OCI-LY3 (cell line): ENCODE results near the gene FLOT1.
A peak's percentile ranks its signal among the peaks of the same experiment; 100 is the strongest.

Experiments used
- H2AFZ ChIP-seq: fragments of 200-600, 300-600 bp; shearing (Covaris generic); 2 replicates; pipeline ENCODE4 v1.6.0; 2014; ENCODE audit warnings: antibody characterized with exemption, low read depth, low read length
- H3K27ac ChIP-seq: fragments of 200-600, 300-600 bp; sonication (generic); 2 replicates; pipeline ENCODE4 v1.5.1; 2014; ENCODE audit warnings: mild to moderate bottlenecking, low read length, moderate library complexity, mixed read lengths
- H3K27me3 ChIP-seq: fragments of 200-600, 300-600 bp; sonication (generic); 2 replicates; pipeline ENCODE4 v1.6.1; 2014; ENCODE audit warnings: low read depth, low read length, mixed read lengths
- H3K36me3 ChIP-seq: fragments of 200-600, 300-600 bp; sonication (generic); replicated peaks from 2 replicates; pipeline ENCODE3; 2014; ENCODE audit warnings: low read depth, low read length, mixed read lengths
- H3K4me1 ChIP-seq: fragments of 300-600, 200-600 bp; sonication (generic); 2 replicates; pipeline ENCODE4 v1.6.1; 2014; ENCODE audit warnings: low read length, mixed read lengths
- H3K4me2 ChIP-seq: fragments of 200-600, 300-600 bp; sonication (generic); 2 replicates; pipeline ENCODE4 v1.6.1; 2014; ENCODE audit warnings: low read length, mixed read lengths
- H3K4me3 ChIP-seq: fragments of 300-600, 200-600 bp; sonication (generic); 2 replicates; pipeline ENCODE4 v1.5.1; 2014; ENCODE audit warnings: antibody characterized with exemption, mild to moderate bottlenecking, low read length, moderate library complexity
- H3K79me2 ChIP-seq: fragments of 300-600, 200-600 bp; shearing (Covaris generic); 2 replicates; pipeline ENCODE4 v1.6.1; 2014; ENCODE audit warnings: mild to moderate bottlenecking, low read length, mixed read lengths
- H3K9ac ChIP-seq: fragments of 300-600, 200-600 bp; shearing (Covaris generic); 2 replicates; pipeline ENCODE4 v1.6.0; 2014; ENCODE audit warnings: mild to moderate bottlenecking, low read length, moderate library complexity
- H3K9me3 ChIP-seq: fragments of 200-600, 300-600 bp; shearing (Covaris generic); 2 replicates; pipeline ENCODE4 v1.6.1; 2014; ENCODE audit warnings: low read length, mixed read lengths; ENCODE audit not compliant: insufficient read depth
- H4K20me1 ChIP-seq: fragments of 200-600, 300-600 bp; sonication (generic); 2 replicates; pipeline ENCODE4 v1.6.1; 2016; ENCODE audit warnings: low read length, mixed read lengths; ENCODE audit not compliant: insufficient read depth
- CTCF ChIP-seq: fragments of 200-600, 300-600 bp; sonication (generic); IDR thresholded peaks from 2 replicates; pipeline ENCODE4 v1.5.1; 2014; ENCODE audit warnings: antibody characterized with exemption, low read length, low read depth
- EZH2phosphoT487 ChIP-seq: fragments of 200-600 bp; shearing (Covaris generic); IDR thresholded peaks from 2 replicates; pipeline ENCODE4 v1.6.1; 2018; ENCODE audit warnings: antibody characterized with exemption, mixed run types, low read depth

Gene FLOT1

GRCh38 chr6:30787954-30788353 lies 45.5 kb upstream of the FLOT1 start:
- no peak overlapping the region for H3K9ac ChIP-seq
- H3K9me3 ChIP-seq, result no peaks in the 10 kb centered on the region
- H3K27ac ChIP-seq, result no peak overlapping the region
- H4K20me1 ChIP-seq, result no peaks in the 10 kb centered on the region
- H3K36me3 ChIP-seq, result no peaks in the 10 kb centered on the region
- H3K4me3 ChIP-seq, result no peak overlapping the region
- no peak for TF ChIP-seq EZH2phosphoT487
- TF ChIP-seq CTCF, result no peak
- H3K4me1 ChIP-seq, result no peaks in the 10 kb centered on the region; the same call in 1 of the 2 replicates
- no peak overlapping the region for H2AFZ ChIP-seq
- H3K4me2 ChIP-seq, result no peak overlapping the region
- peaks cover 5% of the 10 kb centered on the region; the same call in 1 of the 2 replicates for H3K27me3 ChIP-seq
- no peaks in the 10 kb centered on the region for H3K79me2 ChIP-seq

- no peaks in the 10 kb centered on the region for H3K79me2 ChIP-seq
- no peak overlapping the region for H3K9ac ChIP-seq
- H3K4me2 ChIP-seq, result peak overlapping the region; percentile 43; the same call in 1 of the 2 replicates
- no peaks in the 10 kb centered on the region for H4K20me1 ChIP-seq
- H3K4me1 ChIP-seq, result peaks cover 12% of the 10 kb centered on the region
- no peaks in the 10 kb centered on the region for H3K27me3 ChIP-seq
- H2AFZ ChIP-seq, result no peak overlapping the region
- no peaks in the 10 kb centered on the region for H3K9me3 ChIP-seq
- H3K27ac ChIP-seq, result peak overlapping the region; percentile 29; the same call in 1 of the 2 replicates
- H3K4me3 ChIP-seq, result no peak overlapping the region
- no peaks in the 10 kb centered on the region for H3K36me3 ChIP-seq
- TF ChIP-seq CTCF (no peak), EZH2phosphoT487 (no peak)
Observed at GRCh38 chr6:30782425-30783014, 40.0 kb upstream of the FLOT1 start.

GRCh38 chr6:30781743-30782424 lies 39.4 kb upstream of the FLOT1 start:
- H4K20me1 ChIP-seq, result no peaks in the 10 kb centered on the region
- no peak overlapping the region for H3K9ac ChIP-seq
- H2AFZ ChIP-seq, result peak overlapping the region; percentile 67

More at GRCh38 chr6:30781743-30782424, 39.4 kb upstream of the FLOT1 start:
- Histone ChIP-seq H3K9me3 (no peaks in the 10 kb centered on the region), H3K4me1 (peaks cover 12% of the 10 kb centered on the region), H3K79me2 (no peaks in the 10 kb centered on the region), H3K27me3 (no peaks in the 10 kb centered on the region), H3K36me3 (no peaks in the 10 kb centered on the region), H3K27ac (peak overlapping the region; percentile 29; the same call in 1 of the 2 replicates), H3K4me2 (peak overlapping the region; percentile 43), H3K4me3 (peak overlapping the region; percentile 45)
- TF ChIP-seq EZH2phosphoT487 (no peak), CTCF (no peak)
